Measurements from ENCODE around the gene AUTS2. TPM values are rescaled to one million over a fixed set of nuclear protein-coding genes. Genes with fewer than 3 reads are reported as not detected.

The AUTS2 gene
- total and polyA plus RNA-seq, 2 of the 8 experiments (the other 6 are each of a cell fraction or from before 2014, with no cell fraction given): 25.9 to 101 TPM

DNA sequence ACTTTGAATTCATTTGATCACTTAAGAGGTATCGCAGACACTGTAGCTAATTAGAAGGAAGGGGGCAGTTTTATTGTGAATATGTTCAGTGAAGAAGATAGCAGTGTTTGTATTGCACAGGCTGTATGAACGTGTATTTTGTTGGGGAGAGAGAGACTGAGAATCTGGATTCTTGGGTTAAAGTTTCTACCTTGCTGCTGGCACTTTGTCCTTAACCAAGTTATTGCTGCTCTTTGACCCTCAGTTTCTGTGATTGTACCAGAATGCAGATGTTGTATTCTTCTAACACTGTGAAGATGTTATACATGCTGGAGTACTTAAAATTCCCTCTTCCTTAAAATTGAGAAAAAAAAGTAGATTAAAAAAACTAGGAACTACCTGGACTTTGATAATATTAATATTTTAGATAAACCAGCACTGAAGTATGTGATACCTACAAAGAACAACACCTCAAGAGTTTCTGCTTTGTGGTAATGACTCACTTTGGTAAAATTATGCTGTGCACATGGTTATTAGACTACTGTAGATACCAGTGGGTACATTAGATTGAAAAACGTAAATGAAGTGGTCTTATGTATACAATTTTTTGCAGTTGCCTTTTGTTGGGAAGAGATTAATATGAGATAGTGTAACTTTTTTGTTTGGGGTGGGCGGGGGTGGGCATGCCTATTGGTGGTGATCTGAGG lies 321.3 kb downstream of the AUTS2 start:
- H3K23ac ChIP-seq (ENCODE audit: insufficient read length): no peak overlapping the region
- H3K9ac ChIP-seq (replicated peaks in 1 of 4; ENCODE audit: extremely low read depth in 1 of 4, low read depth in 3 of 4, low read length in 3 of 4): no peak overlapping the region
- no peaks in the 10 kb centered on the region for H3K9me3 ChIP-seq (ENCODE audit: insufficient read depth in 2 of 2, low read depth in 1 of 2, low read length in 1 of 2)
- no peak overlapping the region for H2BK12ac ChIP-seq (ENCODE audit: low read depth, low read length)
- H3K18ac ChIP-seq (ENCODE audit: extremely low read depth, low read length): no peak overlapping the region
- H2AK5ac ChIP-seq (ENCODE audit: low read depth, low read length): no peak overlapping the region
- H3K14ac ChIP-seq (ENCODE audit: insufficient read length): no peak overlapping the region
- no peak overlapping the region for H3K4ac ChIP-seq (replicated peaks; ENCODE audit: insufficient read length, low read depth, low read length)
- H3K4me3 ChIP-seq (ENCODE audit: extremely low read depth in 1 of 4, insufficient read depth in 2 of 4, low read depth in 3 of 4, low read length in 4 of 4): no peak overlapping the region
- no peak overlapping the region for H3K56ac ChIP-seq (replicated peaks; ENCODE audit: insufficient read length, low read depth, low read length)
- no peaks in the 10 kb centered on the region for H3K27me3 ChIP-seq (replicated peaks in 1 of 4; ENCODE audit: control insufficient read depth in 3 of 4, extremely low read depth in 1 of 4, insufficient read depth in 3 of 4, low read length in 3 of 4)
- no peaks in the 10 kb centered on the region for H3K36me3 ChIP-seq (ENCODE audit: control insufficient read depth in 2 of 4, insufficient read depth in 4 of 4, low read length in 3 of 4)
- no peak for FAIRE-seq
- H3K79me2 ChIP-seq (ENCODE audit: control insufficient read depth in 1 of 2, insufficient read depth in 2 of 2, low read length in 2 of 2): no peaks in the 10 kb centered on the region
- H4K91ac ChIP-seq (replicated peaks; ENCODE audit: insufficient read length, low read length): no peak overlapping the region
- DNase-seq (ENCODE audit: low read depth in 1 of 2, low spot score in 2 of 2): no peak
- ChIA-PET POLR2A (ENCODE audit: partially characterized antibody) (no interaction called here), CTCF (ENCODE audit: partially characterized antibody) (interaction anchor here (1.0 kb wide), 1 partner anchor 13 kb away, joined by 4 read pairs; no protein-coding TSS in a partner anchor)
- 85% methylated on average over 4 of the region's 4 CpGs; no CpG with 5 or more reads in 1 of the 2 experiments for WGBS, 2 experiments (ENCODE audit: extremely low coverage in 1 of 2, insufficient coverage in 1 of 2, insufficient read length in 1 of 2, insufficient replicate concordance in 2 of 2, low coverage in 1 of 2, low lambda C conversion rate in 2 of 2, missing lambda C conversion rate in 1 of 2)
- H3K23me2 ChIP-seq (ENCODE audit: low read depth, low read length): no peaks in the 10 kb centered on the region
- H2BK120ac ChIP-seq (replicated peaks; ENCODE audit: low read depth, low read length): no peak overlapping the region
- H4K20me1 ChIP-seq (replicated peaks in 1 of 2; ENCODE audit: control insufficient read depth in 1 of 2, insufficient read depth in 2 of 2, low read length in 2 of 2): no peaks in the 10 kb centered on the region
- H3K4me2 ChIP-seq (ENCODE audit: insufficient read depth in 1 of 2, low read depth in 2 of 2, low read length in 2 of 2): no peak overlapping the region
- H4K8ac ChIP-seq (ENCODE audit: extremely low read depth, insufficient read depth, low read length): no peak overlapping the region
- TF ChIP-seq SP4 (IDR thresholded peaks at IDR 0.05; ENCODE audit: low read length) (no peak), BACH1 (IDR thresholded peaks at IDR 0.05; ENCODE audit: low read length) (no peak), TAF1 (IDR thresholded peaks at IDR 0.05; ENCODE audit: low read depth, low read length) (no peak), RXRA (IDR thresholded peaks at IDR 0.05; ENCODE audit: insufficient read depth, low read depth, low read length) (no peak)
- no peak overlapping the region for H2BK20ac ChIP-seq (ENCODE audit: low read length)
- H3K79me1 ChIP-seq (ENCODE audit: low read depth, low read length): no peaks in the 10 kb centered on the region
- H2AFZ ChIP-seq (ENCODE audit: low read length): no peak overlapping the region
- H4K5ac ChIP-seq (ENCODE audit: insufficient read length, low read depth, low read length): no peak overlapping the region
- H2BK15ac ChIP-seq (ENCODE audit: low read length): no peak overlapping the region
- no peaks in the 10 kb centered on the region for H3K4me1 ChIP-seq (replicated peaks in 1 of 4; ENCODE audit: control insufficient read depth in 3 of 4, insufficient read depth in 4 of 4, low read length in 3 of 4)
- no peak overlapping the region for H2BK5ac ChIP-seq (ENCODE audit: low read depth, low read length)
- H3K27ac ChIP-seq (ENCODE audit: low read depth, low read length): no peak overlapping the region
